ENCODE data around the gene HESX1.

DNA sequence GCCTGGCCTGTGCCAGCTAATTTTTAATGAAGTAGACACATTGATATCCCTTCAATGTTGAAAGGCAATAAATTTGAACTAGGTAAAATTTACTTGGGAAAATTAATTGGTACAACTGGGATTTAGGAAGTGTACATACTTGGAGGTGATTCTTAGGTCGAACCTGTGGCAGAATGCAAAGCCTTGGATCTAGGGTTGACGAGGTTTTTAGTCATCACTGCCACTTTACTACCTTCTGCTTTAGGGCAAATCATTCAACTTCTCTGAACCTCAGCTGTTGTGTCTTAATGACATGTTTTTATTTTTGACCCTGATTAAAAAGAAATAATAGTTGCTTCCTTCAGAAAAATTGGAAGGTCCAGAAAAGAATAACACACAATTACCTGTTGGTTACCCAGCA is 30.2 kb upstream of the HESX1 start:
- no peak for TF ChIP-seq CTCF (IDR thresholded peaks at IDR 0.05)
- TF ChIP-seq EZH2 (IDR thresholded peaks at IDR 0.05): no peak
